ENCODE data around the gene NDOR1.

- TF ChIP-seq CTCF (IDR thresholded peaks at IDR 0.05; ENCODE audit: low read depth, low read length) (no peak), EZH2phosphoT487 (IDR thresholded peaks at IDR 0.05; ENCODE audit: low read depth) (no peak)
Measured at GRCh38 chr9:137172901-137173795, 32.4 kb upstream of the NDOR1 start.
